CD1c-positive myeloid dendritic cell (primary cell): Measurements from ENCODE around the gene MFSD2B.
A peak's percentile ranks its signal among the peaks of the same experiment; 100 is the strongest.

Experiments
- DNase-seq: peaks from one replicate; pipeline ENCODE4 v3.0.0-alpha.2; 2016; ENCODE audit errors: extremely low spot score

Gene MFSD2B

GRCh38 chr2:24050041-24050979 is 40.4 kb downstream of the MFSD2B start:
- peak; percentile 56 for DNase-seq

GRCh38 chr2:24051833-24052232 is 41.9 kb downstream of the MFSD2B start:
- no peak for DNase-seq

GRCh38 chr2:24052951-24053350 is 43.1 kb downstream of the MFSD2B start:
- no peak for DNase-seq

GRCh38 chr2:24054366-24055010 is 44.6 kb downstream of the MFSD2B start:
- DNase-seq, result no peak

- DNase-seq, result no peak
These were observed 45.9 kb downstream of the MFSD2B start for GRCh38 chr2:24055750-24056149.

- DNase-seq, result peak; percentile 37
These were observed 48.8 kb downstream of the MFSD2B start for GRCh38 chr2:24058564-24059271.

- no peak for DNase-seq
These were observed 55.5 kb downstream of the MFSD2B start for GRCh38 chr2:24065341-24065740.

GRCh38 chr2:24072259-24072658 is 62.4 kb downstream of the MFSD2B start:
- DNase-seq, result no peak

GRCh38 chr2:24073816-24074215 is 63.9 kb downstream of the MFSD2B start:
- no peak for DNase-seq

GRCh38 chr2:24075259-24075658 is 65.4 kb downstream of the MFSD2B start:
- no peak for DNase-seq
